Gastrocnemius medialis (tissue), 4 donors: ENCODE data around the gene EPS15.

Experiments
- POLR2A ChIP-seq, 2 donors: fragments of 450-650 bp; IDR thresholded peaks; one replicate each; pipeline ENCODE4 v1.6.1; 2017; ENCODE audit warnings: antibody characterized with exemption in 2 of 2, mild to moderate bottlenecking in 2 of 2, moderate library complexity in 2 of 2
- TF ChIP-seq, protein P1 (sequence below), 5 experiments: fragments of 450-650 bp in 3 of 5; fragments of 200-600 bp in 2 of 5; sonication (generic) in 2 of 5; IDR thresholded peaks in 4 of 5; conservative IDR thresholded peaks in 1 of 5; 1 replicate in 4 of 5; 2 replicates in 1 of 5; pipeline ENCODE4 v1.5.1; 2016 to 2019; ENCODE audit warnings: antibody characterized with exemption in 5 of 5, mild to moderate bottlenecking in 3 of 5, moderate library complexity in 3 of 5

DNA sequence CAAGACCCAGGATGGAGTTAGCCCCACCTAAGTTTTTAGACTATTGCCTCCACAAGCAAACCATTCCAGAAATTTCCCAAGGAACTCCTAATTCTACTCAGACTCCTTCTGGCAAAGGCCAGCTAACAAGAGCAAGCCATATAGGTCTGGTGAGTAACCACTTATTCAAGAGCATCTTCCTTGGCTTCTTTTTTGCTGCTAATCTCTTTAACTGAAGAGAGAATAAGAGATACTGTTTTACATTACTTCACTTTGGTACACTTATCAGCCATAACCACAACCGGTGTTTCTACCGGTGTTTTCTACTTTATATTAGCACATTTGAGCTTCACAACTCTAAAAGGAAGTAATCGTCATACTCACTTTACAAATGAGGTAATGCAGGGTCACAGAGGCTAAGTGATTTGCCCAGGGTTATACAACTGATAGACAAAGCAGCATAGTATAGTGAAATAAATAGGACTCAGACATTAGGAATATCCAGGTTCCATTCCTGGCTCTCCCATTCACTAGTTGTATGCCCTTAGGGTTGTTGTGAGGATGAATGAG, 1.7 kb upstream of the EPS15 start:
- TF ChIP-seq, protein P1, sequence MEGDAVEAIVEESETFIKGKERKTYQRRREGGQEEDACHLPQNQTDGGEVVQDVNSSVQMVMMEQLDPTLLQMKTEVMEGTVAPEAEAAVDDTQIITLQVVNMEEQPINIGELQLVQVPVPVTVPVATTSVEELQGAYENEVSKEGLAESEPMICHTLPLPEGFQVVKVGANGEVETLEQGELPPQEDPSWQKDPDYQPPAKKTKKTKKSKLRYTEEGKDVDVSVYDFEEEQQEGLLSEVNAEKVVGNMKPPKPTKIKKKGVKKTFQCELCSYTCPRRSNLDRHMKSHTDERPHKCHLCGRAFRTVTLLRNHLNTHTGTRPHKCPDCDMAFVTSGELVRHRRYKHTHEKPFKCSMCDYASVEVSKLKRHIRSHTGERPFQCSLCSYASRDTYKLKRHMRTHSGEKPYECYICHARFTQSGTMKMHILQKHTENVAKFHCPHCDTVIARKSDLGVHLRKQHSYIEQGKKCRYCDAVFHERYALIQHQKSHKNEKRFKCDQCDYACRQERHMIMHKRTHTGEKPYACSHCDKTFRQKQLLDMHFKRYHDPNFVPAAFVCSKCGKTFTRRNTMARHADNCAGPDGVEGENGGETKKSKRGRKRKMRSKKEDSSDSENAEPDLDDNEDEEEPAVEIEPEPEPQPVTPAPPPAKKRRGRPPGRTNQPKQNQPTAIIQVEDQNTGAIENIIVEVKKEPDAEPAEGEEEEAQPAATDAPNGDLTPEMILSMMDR (IDR thresholded peaks at IDR 0.05 in 4 of 5, conservative IDR thresholded peaks at IDR 0.05 in 1 of 5), result no peak
- TF ChIP-seq POLR2A (IDR thresholded peaks at IDR 0.05), result no peak
